Heart right ventricle (tissue), 16 donors: ENCODE data around the gene CCL2. TPM values are rescaled to one million over a fixed set of nuclear protein-coding genes. Genes with fewer than 3 reads are reported as not detected.

Source experiments
- ATAC-seq, 8 donors: fragments of 200-7000 bp; cut with Tn5 transposase; one replicate each; pipeline ENCODE4 v1.9.1; 2020; ENCODE audit warnings: mild to moderate bottlenecking in 8 of 8, moderate library complexity in 8 of 8, moderate number of reproducible peaks in 1 of 8
- DNase-seq, 2 donors: peaks; one replicate each; pipeline ENCODE4 v3.0.0-alpha.2; 2020
- H3K27ac ChIP-seq, 10 donors: fragments of 200-600 bp; sonication (generic) in 2 of 10; one replicate each; pipeline versions ENCODE4 v1.5.0 to v1.8.0; 2020 to 2022; ENCODE audit warnings: mild to moderate bottlenecking in 3 of 10
- H3K27me3 ChIP-seq, 7 donors: fragments of 200-600 bp; one replicate each; pipeline ENCODE4 v1.8.0; 2021 to 2022; ENCODE audit warnings: mild to moderate bottlenecking in 2 of 7
- H3K36me3 ChIP-seq, 9 donors: fragments of 200-600 bp; sonication (generic) in 1 of 9; one replicate each; pipeline versions ENCODE4 v1.5.0 to v1.8.0; 2020 to 2022; ENCODE audit warnings: mild to moderate bottlenecking in 2 of 9
- H3K4me1 ChIP-seq, 9 donors: fragments of 200-600 bp; sonication (generic) in 1 of 9; one replicate each; pipeline versions ENCODE4 v1.5.0 to v1.8.0; 2020 to 2022; ENCODE audit warnings: mild to moderate bottlenecking in 4 of 9
- H3K4me3 ChIP-seq, 10 donors: fragments of 200-600 bp; sonication (generic) in 2 of 10; one replicate each; pipeline versions ENCODE4 v1.5.0 to v1.8.0; 2020 to 2022; ENCODE audit warnings: mild to moderate bottlenecking in 7 of 10, moderate library complexity in 2 of 10
- H3K9me3 ChIP-seq, 11 donors: fragments of 200-600 bp in 10 of 11; sonication (generic) in 2 of 11; one replicate each; pipeline versions ENCODE4 v1.5.0 to v1.8.0; 2013 to 2022; ENCODE audit warnings: mild to moderate bottlenecking in 2 of 11, control low read depth in 1 of 11, moderate library complexity in 1 of 11
- CTCF ChIP-seq, 9 donors: fragments of 200-600 bp; sonication (generic) in 2 of 9; IDR thresholded peaks; one replicate each; pipeline versions ENCODE4 v1.5.0 to v1.8.0; 2021 to 2022; ENCODE audit warnings: antibody characterized with exemption in 9 of 9, mild to moderate bottlenecking in 5 of 9, moderate library complexity in 1 of 9
- WGBS, 2 donors: extraction: QIAGEN DNeasy Blood & Tissue Kit; methylation state at CpG; one replicate each; pipeline ENCODE4 v1.1.7; 2013; ENCODE audit warnings: inconsistent platforms in 1 of 2; 5-methylcytosine and 5-hydroxymethylcytosine counted together
- intact Hi-C, 10 donors: fragments of 100-400 bp; cut with DNase I; formaldehyde crosslinking; loops; one replicate each; pipeline versions ENCODE4 v1.11.1 to v1.14.2; 2022
- polyA plus RNA-seq, 2 donors: library from polyadenylated mRNA; stranded (reverse); fragments of 200-250 nt; gene quantifications; one replicate each; pipeline ENCODE4 v1.2.3, GENCODE V29; 2013
- total RNA-seq, 10 donors: library from RNA; stranded (reverse); fragmentation: NEBNext Ultra II Directional in 3 of 10; extraction: Animal tissue kit (Norgen Biotek cat#: 25700) in 3 of 10; gene quantifications; one replicate each; pipeline versions ENCODE4 v1.2.1 to v1.2.4, GENCODE V29; 2021 to 2023
- donor health status: Arrhythmogenic right ventricular cardiomyopathy.
- donor health status: ischemic (EF 13 %, LVEDD 7.1; RV severe dilation, severe dysfunction).
- donor health status: healthy with polysubstance abuse.
- donor health status: DM: no; HTN: yes; CAD: no.
- donor health status: DM: no; HTN: no; CAD: no.
- donor health status: ischemic (EF 25% LVEDD 6.9; RV normal size, moderate dysfunction).
- donor health status: ischemic (EF 25% LVEDD 5.7; RV mildly dilated, moderate dysfunction).
- donor health status: healthy.
- donor health status: DM: yes; HTN: yes; CAD: no.
- donor health status: Ischemic cardiomyopathy.
- donor health status: ischemic (EF 35%, LVEDD 5.7; RV mildly dilated, moderate dysfunction).
- donor health status: nonischemic (EF 11% LVEDD 7.7; RV severe dilation, severe dysfunction).
- donor health status: DM: yes; HTN: yes; CAD: no.
- donor health status: PGD.
- donor health status: ischemic (EF 29% LVEDD 5.4; RV normal size, mild dysfunction).
- donor health status: nonischemic (EF 23%, LVEDD 6.1; RV moderate dilation, normal function).

CCL2 gene
- total and polyA plus RNA-seq, 12 donors: 2.9 to 264 (median 42.0) TPM

- no peaks in the 10 kb centered on the region for H3K27me3 ChIP-seq
- intact Hi-C loops: no loop called here
- H3K4me1 ChIP-seq: peaks cover 13 to 98% (median 90%) of the 10 kb centered on the region in 9 donors
- DNase-seq (no peak), ATAC-seq (no peak)
- no peak for TF ChIP-seq CTCF (IDR thresholded peaks at IDR 0.05)
- 88 to 91% methylated on average over 3 of the region's 3 CpGs for WGBS, 2 donors
- H3K27ac ChIP-seq: peak overlapping the region in 8 of 10 donors; percentile 53 to 93 (median 78)
- no peaks in the 10 kb centered on the region for H3K36me3 ChIP-seq
- no peaks in the 10 kb centered on the region for H3K9me3 ChIP-seq
- no peak overlapping the region for H3K4me3 ChIP-seq
Measured at GRCh38 chr17:34237458-34237857, 17.6 kb upstream of the CCL2 start.

- Histone ChIP-seq H3K4me3 (no peak overlapping the region), H3K27ac (peak overlapping the region in 9 of 10 donors; percentile 23 to 93 (median 68)), H3K9me3 (no peaks in the 10 kb centered on the region), H3K27me3 (no peaks in the 10 kb centered on the region), H3K36me3 (no peaks in the 10 kb centered on the region), H3K4me1 (peaks cover 6 to 100% (median 75%) of the 10 kb centered on the region in 9 donors)
- no peak for TF ChIP-seq CTCF (IDR thresholded peaks at IDR 0.05)
- peak; percentile 72 to 90 (median 88) for ATAC-seq
- WGBS, 2 donors: 7 to 16% methylated on average over 4 of the region's 4 CpGs
- intact Hi-C loops: loop anchor here in 2 of 10 donors (2.0 to 5.0 kb wide), 2 partner anchors 14 to 39 kb away; partner anchors contain the start of gene CCL2 (in 1 of the 2)
- peak; percentile 85 to 88 for DNase-seq
Measured at GRCh38 chr17:34241062-34241461, 14.0 kb upstream of the CCL2 start.

DNA sequence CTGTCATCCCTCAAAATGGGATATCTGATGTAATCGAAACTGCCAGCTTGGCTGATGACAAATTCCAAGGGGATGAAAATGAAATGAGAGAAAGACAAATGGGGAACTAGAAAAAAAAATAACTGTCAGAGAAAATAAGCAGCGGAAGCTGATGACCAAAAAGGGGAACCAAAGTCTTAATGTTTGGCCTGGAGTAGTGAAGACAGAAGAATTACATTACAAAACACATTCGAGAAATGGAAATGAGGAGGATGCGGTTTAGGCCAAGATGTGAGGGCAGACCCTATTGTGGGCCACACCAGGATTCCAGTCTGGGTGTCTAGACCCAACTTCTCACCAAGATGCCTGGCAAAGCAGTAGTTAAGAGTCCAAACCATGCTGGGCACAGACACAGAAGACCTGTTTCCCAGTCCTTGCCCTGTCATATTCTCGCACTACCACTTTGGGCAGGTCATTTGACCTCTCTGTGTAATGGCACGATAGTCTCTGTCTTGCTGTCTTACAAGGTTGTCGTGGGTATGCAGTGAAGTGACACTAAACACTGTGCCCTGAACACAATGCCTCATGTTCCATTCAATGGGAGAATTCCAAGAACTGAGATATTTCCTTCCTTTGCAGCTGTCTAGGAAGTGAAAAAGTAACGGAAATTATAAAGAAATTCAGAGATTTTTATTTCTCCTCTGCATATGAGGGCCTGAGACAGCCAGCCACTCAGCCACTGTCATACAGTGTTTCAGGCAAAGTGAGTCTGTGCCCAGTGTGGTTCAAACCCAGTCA lies 12.3 kb upstream of the CCL2 start:
- H3K36me3 ChIP-seq: no peaks in the 10 kb centered on the region
- peaks cover 6 to 100% (median 62%) of the 10 kb centered on the region in 9 donors for H3K4me1 ChIP-seq
- DNase-seq (no peak), ATAC-seq (peak in 7 of 8 donors; percentile 14 to 57 (median 30))
- no peak for TF ChIP-seq CTCF (IDR thresholded peaks at IDR 0.05)
- H3K27ac ChIP-seq: peak overlapping the region in 9 of 10 donors; percentile 27 to 93 (median 40)
- H3K4me3 ChIP-seq: no peak overlapping the region
- intact Hi-C loops: loop anchor here in 1 of 10 donors (5.0 kb wide), 1 partner anchor 40 kb away; no protein-coding TSS in a partner anchor
- H3K27me3 ChIP-seq: no peaks in the 10 kb centered on the region
- H3K9me3 ChIP-seq: no peaks in the 10 kb centered on the region
- WGBS, 2 donors: 62 to 70% methylated on average over 8 of the region's 8 CpGs

DNA sequence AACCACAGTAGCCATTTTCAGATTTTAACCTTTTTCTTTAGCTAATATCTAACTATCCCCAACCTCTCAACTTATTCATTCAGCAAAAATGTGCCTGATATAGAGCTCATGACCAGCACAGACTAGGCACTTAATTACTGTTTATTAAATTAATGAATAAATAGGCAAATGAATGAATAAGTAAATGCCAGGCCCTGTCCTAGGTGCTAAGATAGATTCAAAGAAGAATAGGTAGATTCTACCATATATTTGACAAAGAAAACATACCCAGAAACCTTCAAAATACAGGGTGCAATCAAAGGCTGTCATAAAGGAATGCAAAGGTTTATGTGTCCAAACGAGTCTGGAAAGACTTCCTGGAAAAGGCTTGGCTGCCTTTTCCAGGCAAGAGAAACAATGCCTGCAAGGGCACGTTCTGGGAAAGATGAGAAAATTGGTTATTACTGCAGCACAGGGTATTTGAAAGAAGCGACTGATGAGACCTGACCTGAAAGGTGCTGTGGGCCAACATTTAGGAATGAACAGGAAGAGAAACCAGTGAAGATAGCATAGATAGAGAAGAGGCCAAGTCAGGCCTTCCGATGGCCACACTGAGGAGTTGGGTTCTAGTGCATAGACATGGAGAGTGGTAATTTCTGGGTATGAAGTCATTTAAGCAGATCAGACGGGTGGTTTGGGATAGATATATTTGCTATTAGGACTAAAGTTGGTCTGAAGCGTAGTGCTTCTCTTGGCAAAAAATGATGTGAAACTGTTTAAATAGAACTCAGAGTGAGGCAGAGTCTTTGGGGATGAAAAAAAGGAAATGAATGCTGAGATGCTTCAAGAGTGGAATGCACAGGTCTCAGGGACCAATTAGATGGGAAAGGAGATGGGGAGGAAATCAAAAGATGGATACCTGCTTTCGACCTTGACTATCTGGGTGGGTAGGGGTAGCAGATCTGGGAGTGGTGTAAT lies 11.4 kb upstream of the CCL2 start:
- Histone ChIP-seq H3K27me3 (no peaks in the 10 kb centered on the region), H3K4me3 (no peak overlapping the region), H3K9me3 (no peaks in the 10 kb centered on the region), H3K36me3 (no peaks in the 10 kb centered on the region), H3K27ac (peak overlapping the region in 9 of 10 donors; percentile 27 to 93 (median 40)), H3K4me1 (peaks cover 3 to 100% (median 58%) of the 10 kb centered on the region in 9 donors)
- ATAC-seq (no peak), DNase-seq (no peak)
- no peak for TF ChIP-seq CTCF (IDR thresholded peaks at IDR 0.05)
- intact Hi-C loops: loop anchor here in 1 of 10 donors (5.0 kb wide), 1 partner anchor 41 kb away; no protein-coding TSS in a partner anchor
- 74 to 76% methylated on average over 7 of the region's 7 CpGs for WGBS, 2 donors
